K562 (cell line): Measurements from ENCODE around the gene CARS2. TPM values are rescaled to one million over a fixed set of nuclear protein-coding genes. Genes with fewer than 3 reads are reported as not detected.

ENCODE experiments used
- ADNP ChIP-seq: fragments of 200-800 bp; sonication (Bioruptor generic); IDR thresholded peaks from 2 replicates; pipeline ENCODE4 v1.6.1; 2016; ENCODE audit warnings: missing genetic modification characterization, missing compliant biosample characterization
- DIDO1 ChIP-seq: fragments of 450-650 bp; IDR thresholded peaks from 2 replicates; pipeline ENCODE4 v1.6.1; 2016; ENCODE audit warnings: low read depth, missing biosample characterization, missing genetic modification characterization
- E2F3 ChIP-seq: fragments of 250-450 bp; sonication (Bioruptor Pico); IDR thresholded peaks from 2 replicates; pipeline ENCODE4 v1.4.0; 2020; ENCODE audit warnings: mild to moderate bottlenecking
- FIP1L1 ChIP-seq: fragments of 200-400 bp; formaldehyde crosslinking; IDR thresholded peaks from 2 replicates; pipeline ENCODE4 v1.6.1; 2018; ENCODE audit warnings: mild to moderate bottlenecking, low read depth, low read length; ENCODE audit not compliant: poor library complexity, severe bottlenecking
- HDAC6 ChIP-seq: IDR thresholded peaks from 2 replicates; pipeline ENCODE4 v1.6.1; 2012; ENCODE audit warnings: low read depth, mild to moderate bottlenecking, control low read depth, inconsistent platforms, low read length, moderate library complexity
- HEY1 ChIP-seq: fragments of 250-450 bp; sonication (Bioruptor Pico); IDR thresholded peaks from 2 replicates; pipeline ENCODE4 v1.5.0; 2020; ENCODE audit warnings: mild to moderate bottlenecking, moderate library complexity, borderline replicate concordance
- KAT7 ChIP-seq: sonication (generic); formaldehyde crosslinking; IDR thresholded peaks from 2 replicates; pipeline ENCODE4 v1.8.0; 2022; ENCODE audit warnings: missing genetic modification reagents, mild to moderate bottlenecking, borderline replicate concordance
- NBN ChIP-seq: fragments of 450-650 bp; IDR thresholded peaks from 2 replicates; pipeline ENCODE4 v1.6.1; 2016; ENCODE audit warnings: low read depth, mild to moderate bottlenecking
- POLR3G ChIP-seq: IDR thresholded peaks from 2 replicates; pipeline ENCODE4 v1.6.1; 2011; ENCODE audit not compliant: insufficient read length, insufficient replicate concordance; ENCODE audit errors: extremely low read depth
- SMARCA5 ChIP-seq: fragments of 450-650 bp; IDR thresholded peaks from 2 replicates; pipeline ENCODE4 v1.6.1; 2016
- TFAM ChIP-seq: fragments of 250-450 bp; sonication (Bioruptor Pico); conservative IDR thresholded peaks from 2 replicates; pipeline ENCODE4 v1.5.0; 2021; ENCODE audit warnings: mild to moderate bottlenecking, moderate library complexity
- ZC3H4 ChIP-seq: sonication (generic); formaldehyde crosslinking; IDR thresholded peaks from 2 replicates; pipeline ENCODE4 v1.9.0; 2021; ENCODE audit warnings: missing genetic modification reagents, borderline replicate concordance
- ZNF232 ChIP-seq: sonication (generic); formaldehyde crosslinking; IDR thresholded peaks from 2 replicates; pipeline ENCODE4 v1.8.0; 2022; ENCODE audit warnings: mild to moderate bottlenecking, missing genetic modification reagents
- ZNF282 ChIP-seq: sonication (generic); formaldehyde crosslinking; IDR thresholded peaks from 2 replicates; pipeline ENCODE4 v1.8.1; 2023; ENCODE audit warnings: missing genetic modification reagents
- ZNF57 ChIP-seq: fragments of 450-650 bp; formaldehyde crosslinking; IDR thresholded peaks from 2 replicates; pipeline ENCODE4 v1.4.0; 2020; ENCODE audit warnings: mild to moderate bottlenecking, moderate library complexity
- polyA plus RNA-seq, 8 experiments: library from polyadenylated mRNA; depleted of rRNA in 4 of 8; stranded (reverse) in 5 of 8; unstranded in 3 of 8; fragments of >200 nt; fragmentation: Nextera tagmentation in 2 of 8; fragmentation: Illumina TruSeq in 1 of 8; extraction: Ambion mirVana in 2 of 8; extraction: Trizol in 1 of 8; gene quantifications; 2 replicates each; pipeline versions ENCODE4 v1.2.1 to v1.2.3, GENCODE V29; 2011 to 2014; ENCODE audit warnings: inconsistent platforms in 1 of 8, missing spikeins in 1 of 8
- total RNA-seq, 7 experiments: library from RNA; depleted of rRNA in 6 of 7; stranded (reverse); fragments of >200 nt in 6 of 7; fragmentation: Illumina TruSeq in 2 of 7; extraction: Trizol in 2 of 7; gene quantifications; 2 replicates each; pipeline versions ENCODE4 v1.2.1 to v1.2.3, GENCODE V29; 2011 to 2021; ENCODE audit warnings: low replicate concordance in 1 of 7
- TF ChIP-seq, protein P1 (sequence below): IDR thresholded peaks from 2 replicates; pipeline ENCODE4 v1.6.1; 2011; ENCODE audit warnings: borderline replicate concordance, low read depth, mild to moderate bottlenecking, moderate library complexity, low read length; ENCODE audit not compliant: insufficient read depth, poor library complexity, severe bottlenecking
- TF ChIP-seq, protein P2 (sequence below): fragments of 250-450 bp; sonication (Bioruptor Pico); IDR thresholded peaks from 2 replicates; pipeline ENCODE4 v1.8.0; 2021; ENCODE audit warnings: moderate library complexity, mild to moderate bottlenecking, inconsistent platforms
- TF ChIP-seq, protein P3 (sequence below), 2 experiments: IDR thresholded peaks; 2 replicates each; pipeline ENCODE4 v1.6.1; 2012; ENCODE audit warnings: improper control_type of control experiment in 2 of 2, low read depth in 2 of 2, low read length in 2 of 2, borderline replicate concordance in 1 of 2
- TF ChIP-seq, protein P4 (sequence below), 2 experiments: fragments of 450-650 bp; IDR thresholded peaks; 2 replicates each; pipeline ENCODE4 v1.6.1; 2016
- TF ChIP-seq, protein P5 (sequence below), 2 experiments: fragments of 200-800 bp in 1 of 2; sonication (Bioruptor generic) in 1 of 2; sonication (generic) in 1 of 2; formaldehyde crosslinking in 1 of 2; IDR thresholded peaks in 1 of 2; conservative IDR thresholded peaks in 1 of 2; 2 replicates each; pipeline versions ENCODE4 v1.5.0 to v1.6.1; 2016 to 2020; ENCODE audit warnings: missing compliant biosample characterization in 1 of 2, missing genetic modification characterization in 1 of 2, missing genetic modification reagents in 1 of 2

Gene CARS2
- total and polyA plus RNA-seq, 9 of the 15 experiments (the other 6 are each of a cell fraction or from before 2014, with no cell fraction given) = 1.7 to 37.4 (median 30.5) TPM

DNA sequence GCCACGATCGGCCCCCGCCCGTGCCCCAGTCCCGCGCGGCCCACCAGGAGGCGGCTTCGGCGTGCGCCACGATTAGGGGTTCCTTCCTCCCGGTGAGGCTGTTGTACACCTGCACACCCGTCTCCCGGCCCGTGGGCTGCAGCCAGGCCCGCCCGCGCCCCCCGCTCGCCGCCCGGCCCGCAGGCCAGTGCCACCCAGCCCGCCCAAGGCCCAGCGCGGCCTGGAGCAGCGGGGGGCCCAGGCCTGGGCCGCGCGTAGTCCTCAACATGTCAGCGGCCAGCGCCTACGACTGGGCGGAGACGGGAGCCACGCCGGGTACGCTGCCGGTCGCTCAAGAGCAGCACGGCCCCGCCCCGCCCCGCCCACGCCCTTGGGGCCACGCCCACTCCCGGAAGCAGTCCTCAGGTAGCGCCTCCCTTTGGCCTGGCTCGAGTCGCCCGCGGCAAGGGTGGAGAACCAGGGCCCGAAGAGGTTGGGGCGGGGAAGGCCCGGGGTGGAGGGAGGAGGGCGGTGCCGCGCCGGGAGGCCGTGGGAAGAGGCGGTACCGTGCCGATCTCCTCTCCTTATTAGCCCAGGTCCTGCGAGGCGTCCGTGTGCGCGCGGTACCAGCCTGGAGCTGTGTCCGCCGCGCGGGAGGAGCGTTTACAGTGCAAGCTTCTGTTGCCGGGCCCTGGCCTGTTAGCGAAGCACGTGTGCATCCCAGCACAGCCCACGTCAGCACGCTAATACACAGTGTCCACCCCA is at the start of gene CARS2 (continued):
- TF ChIP-seq HDAC6 (no peak), TFAM (CRISPR knock-in tag) (no peak), ZNF57 (CRISPR knock-in tag) (no peak), SMARCA5 (no peak), ZNF232 (no peak), FIP1L1 (peak; percentile 42), POLR3G (no peak), ADNP (tag) (no peak), E2F3 (CRISPR knock-in tag) (no peak), ZNF282 (CRISPR knock-in tag) (no peak), ZC3H4 (CRISPR knock-in tag) (no peak), NBN (no peak), DIDO1 (no peak), KAT7 (CRISPR knock-in tag) (no peak; the same call in 1 of the 2 replicates), HEY1 (CRISPR knock-in tag) (no peak)
- TF ChIP-seq, protein P1, sequence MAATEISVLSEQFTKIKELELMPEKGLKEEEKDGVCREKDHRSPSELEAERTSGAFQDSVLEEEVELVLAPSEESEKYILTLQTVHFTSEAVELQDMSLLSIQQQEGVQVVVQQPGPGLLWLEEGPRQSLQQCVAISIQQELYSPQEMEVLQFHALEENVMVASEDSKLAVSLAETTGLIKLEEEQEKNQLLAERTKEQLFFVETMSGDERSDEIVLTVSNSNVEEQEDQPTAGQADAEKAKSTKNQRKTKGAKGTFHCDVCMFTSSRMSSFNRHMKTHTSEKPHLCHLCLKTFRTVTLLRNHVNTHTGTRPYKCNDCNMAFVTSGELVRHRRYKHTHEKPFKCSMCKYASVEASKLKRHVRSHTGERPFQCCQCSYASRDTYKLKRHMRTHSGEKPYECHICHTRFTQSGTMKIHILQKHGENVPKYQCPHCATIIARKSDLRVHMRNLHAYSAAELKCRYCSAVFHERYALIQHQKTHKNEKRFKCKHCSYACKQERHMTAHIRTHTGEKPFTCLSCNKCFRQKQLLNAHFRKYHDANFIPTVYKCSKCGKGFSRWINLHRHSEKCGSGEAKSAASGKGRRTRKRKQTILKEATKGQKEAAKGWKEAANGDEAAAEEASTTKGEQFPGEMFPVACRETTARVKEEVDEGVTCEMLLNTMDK = peak; percentile 41
- TF ChIP-seq, protein P2, sequence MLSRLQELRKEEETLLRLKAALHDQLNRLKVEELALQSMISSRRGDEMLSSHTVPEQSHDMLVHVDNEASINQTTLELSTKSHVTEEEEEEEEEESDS = no peak
- TF ChIP-seq, protein P3, sequence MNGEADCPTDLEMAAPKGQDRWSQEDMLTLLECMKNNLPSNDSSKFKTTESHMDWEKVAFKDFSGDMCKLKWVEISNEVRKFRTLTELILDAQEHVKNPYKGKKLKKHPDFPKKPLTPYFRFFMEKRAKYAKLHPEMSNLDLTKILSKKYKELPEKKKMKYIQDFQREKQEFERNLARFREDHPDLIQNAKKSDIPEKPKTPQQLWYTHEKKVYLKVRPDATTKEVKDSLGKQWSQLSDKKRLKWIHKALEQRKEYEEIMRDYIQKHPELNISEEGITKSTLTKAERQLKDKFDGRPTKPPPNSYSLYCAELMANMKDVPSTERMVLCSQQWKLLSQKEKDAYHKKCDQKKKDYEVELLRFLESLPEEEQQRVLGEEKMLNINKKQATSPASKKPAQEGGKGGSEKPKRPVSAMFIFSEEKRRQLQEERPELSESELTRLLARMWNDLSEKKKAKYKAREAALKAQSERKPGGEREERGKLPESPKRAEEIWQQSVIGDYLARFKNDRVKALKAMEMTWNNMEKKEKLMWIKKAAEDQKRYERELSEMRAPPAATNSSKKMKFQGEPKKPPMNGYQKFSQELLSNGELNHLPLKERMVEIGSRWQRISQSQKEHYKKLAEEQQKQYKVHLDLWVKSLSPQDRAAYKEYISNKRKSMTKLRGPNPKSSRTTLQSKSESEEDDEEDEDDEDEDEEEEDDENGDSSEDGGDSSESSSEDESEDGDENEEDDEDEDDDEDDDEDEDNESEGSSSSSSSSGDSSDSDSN (IDR thresholded peaks at IDR 0.05; ENCODE audit: borderline replicate concordance in 1 of 2, low read depth in 2 of 2, low read length in 2 of 2) = peak in 1 of 2 experiments; percentile 81; a peak in 2 of 4 replicates
- TF ChIP-seq, protein P4, sequence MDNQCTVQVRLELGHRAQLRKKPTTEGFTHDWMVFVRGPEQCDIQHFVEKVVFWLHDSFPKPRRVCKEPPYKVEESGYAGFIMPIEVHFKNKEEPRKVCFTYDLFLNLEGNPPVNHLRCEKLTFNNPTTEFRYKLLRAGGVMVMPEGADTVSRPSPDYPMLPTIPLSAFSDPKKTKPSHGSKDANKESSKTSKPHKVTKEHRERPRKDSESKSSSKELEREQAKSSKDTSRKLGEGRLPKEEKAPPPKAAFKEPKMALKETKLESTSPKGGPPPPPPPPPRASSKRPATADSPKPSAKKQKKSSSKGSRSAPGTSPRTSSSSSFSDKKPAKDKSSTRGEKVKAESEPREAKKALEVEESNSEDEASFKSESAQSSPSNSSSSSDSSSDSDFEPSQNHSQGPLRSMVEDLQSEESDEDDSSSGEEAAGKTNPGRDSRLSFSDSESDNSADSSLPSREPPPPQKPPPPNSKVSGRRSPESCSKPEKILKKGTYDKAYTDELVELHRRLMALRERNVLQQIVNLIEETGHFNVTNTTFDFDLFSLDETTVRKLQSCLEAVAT (IDR thresholded peaks at IDR 0.05) = no peak
- TF ChIP-seq, protein P5, sequence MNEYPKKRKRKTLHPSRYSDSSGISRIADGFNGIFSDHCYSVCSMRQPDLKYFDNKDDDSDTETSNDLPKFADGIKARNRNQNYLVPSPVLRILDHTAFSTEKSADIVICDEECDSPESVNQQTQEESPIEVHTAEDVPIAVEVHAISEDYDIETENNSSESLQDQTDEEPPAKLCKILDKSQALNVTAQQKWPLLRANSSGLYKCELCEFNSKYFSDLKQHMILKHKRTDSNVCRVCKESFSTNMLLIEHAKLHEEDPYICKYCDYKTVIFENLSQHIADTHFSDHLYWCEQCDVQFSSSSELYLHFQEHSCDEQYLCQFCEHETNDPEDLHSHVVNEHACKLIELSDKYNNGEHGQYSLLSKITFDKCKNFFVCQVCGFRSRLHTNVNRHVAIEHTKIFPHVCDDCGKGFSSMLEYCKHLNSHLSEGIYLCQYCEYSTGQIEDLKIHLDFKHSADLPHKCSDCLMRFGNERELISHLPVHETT (CRISPR knock-in tag; conservative IDR thresholded peaks at IDR 0.05 in 1 of 2, IDR thresholded peaks at IDR 0.05 in 1 of 2) = peak in 1 of 2 experiments; percentile 56; a peak in 2 of 4 replicates
